Stomach (tissue), 4 donors: ENCODE data around the gene EIF2B2.

Experiments used
- CTCF ChIP-seq, 7 experiments: fragments of 450-650 bp in 4 of 7; fragments of 200-600 bp in 3 of 7; sonication (generic) in 3 of 7; IDR thresholded peaks; one replicate each; pipeline ENCODE4 v1.5.1; 2016 to 2019; ENCODE audit warnings: antibody characterized with exemption in 7 of 7, control low read depth in 2 of 7, mild to moderate bottlenecking in 1 of 7
- POLR2A ChIP-seq, 4 donors: fragments of 450-650 bp; IDR thresholded peaks; one replicate each; pipeline ENCODE4 v1.6.1; 2016; ENCODE audit warnings: antibody characterized with exemption in 4 of 4, control low read depth in 2 of 4, mild to moderate bottlenecking in 1 of 4, moderate library complexity in 1 of 4
- POLR2AphosphoS5 ChIP-seq, 3 donors: sonication (generic); formaldehyde crosslinking; IDR thresholded peaks; one replicate each; pipeline ENCODE4 v1.6.1; 2016; ENCODE audit warnings: antibody characterized with exemption in 3 of 3

DNA sequence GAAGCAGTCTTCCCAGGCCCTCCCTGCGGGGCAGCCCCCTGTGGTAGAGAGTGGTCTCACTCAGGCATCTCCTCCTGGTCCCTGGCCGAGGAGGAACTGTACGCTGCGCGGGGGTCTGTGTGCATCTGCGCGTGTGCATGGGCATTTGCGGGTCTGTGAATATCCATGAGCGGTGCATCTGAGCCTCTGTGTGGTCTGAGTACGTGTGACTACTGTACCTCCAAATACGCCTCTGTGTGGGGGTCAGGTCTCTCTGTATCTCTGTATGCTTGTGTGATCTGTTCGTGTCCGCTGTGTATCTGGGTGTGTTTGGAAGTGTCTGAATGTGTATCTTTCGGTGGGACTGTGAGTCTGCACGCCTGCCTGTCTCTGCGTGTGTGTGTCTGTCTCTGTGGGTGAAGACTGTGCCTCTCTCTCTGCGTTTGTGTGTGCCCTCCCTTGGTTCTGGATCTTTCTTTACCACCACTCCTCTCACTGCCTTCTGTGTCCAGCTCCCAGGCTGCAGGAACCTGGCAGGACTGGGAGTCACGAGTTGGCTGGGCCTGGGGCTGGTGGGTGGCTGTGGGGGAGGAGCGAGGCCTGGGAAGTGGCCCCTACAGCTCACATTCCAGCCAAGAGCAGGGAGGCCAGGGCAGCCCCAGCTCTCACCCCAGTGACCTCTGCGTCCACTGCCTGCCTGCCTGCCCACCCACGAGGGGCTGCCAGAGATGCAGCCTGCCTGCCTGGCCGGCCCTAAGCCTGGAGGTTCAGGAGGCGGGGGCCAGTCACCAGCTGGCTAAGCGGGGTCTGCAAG, 46.2 kb upstream of the EIF2B2 start:
- no peak for TF ChIP-seq CTCF (IDR thresholded peaks at IDR 0.05)
- no peak for TF ChIP-seq POLR2A (IDR thresholded peaks at IDR 0.05)
- no peak for TF ChIP-seq POLR2AphosphoS5 (IDR thresholded peaks at IDR 0.05)
